Lower leg skin (tissue), 3 donors: ENCODE data around the gene FOXP2.

ENCODE experiments used
- POLR2A ChIP-seq, 2 donors: fragments of 450-650 bp; IDR thresholded peaks; one replicate each; pipeline ENCODE4 v1.6.1; 2016 to 2017; ENCODE audit warnings: antibody characterized with exemption in 2 of 2, mild to moderate bottlenecking in 1 of 2, moderate library complexity in 1 of 2
- TF ChIP-seq, protein P1 (sequence below), 3 donors: fragments of 450-650 bp; IDR thresholded peaks; one replicate each; pipeline ENCODE4 v1.5.1; 2016; ENCODE audit warnings: antibody characterized with exemption in 3 of 3, mild to moderate bottlenecking in 3 of 3, moderate library complexity in 2 of 3

DNA sequence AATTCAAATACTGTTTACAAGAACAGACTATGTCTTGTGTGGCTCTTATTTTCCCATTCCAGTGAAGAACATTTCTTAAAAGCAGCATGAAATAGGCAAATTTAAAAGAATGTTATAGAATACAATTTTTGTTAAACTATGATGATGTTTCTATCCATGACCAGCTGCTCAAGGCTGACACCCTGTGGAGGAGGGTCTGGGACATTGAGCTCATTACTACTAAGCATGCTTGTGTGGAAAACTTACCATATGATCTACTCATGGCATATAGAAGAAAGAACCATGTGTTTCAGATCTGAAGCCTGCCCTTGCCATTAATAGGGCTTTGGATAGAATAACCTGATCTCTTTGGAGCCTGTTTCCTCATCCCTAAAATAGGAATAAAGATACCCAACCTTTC is 125.0 kb downstream of the FOXP2 start:
- TF ChIP-seq, protein P1, sequence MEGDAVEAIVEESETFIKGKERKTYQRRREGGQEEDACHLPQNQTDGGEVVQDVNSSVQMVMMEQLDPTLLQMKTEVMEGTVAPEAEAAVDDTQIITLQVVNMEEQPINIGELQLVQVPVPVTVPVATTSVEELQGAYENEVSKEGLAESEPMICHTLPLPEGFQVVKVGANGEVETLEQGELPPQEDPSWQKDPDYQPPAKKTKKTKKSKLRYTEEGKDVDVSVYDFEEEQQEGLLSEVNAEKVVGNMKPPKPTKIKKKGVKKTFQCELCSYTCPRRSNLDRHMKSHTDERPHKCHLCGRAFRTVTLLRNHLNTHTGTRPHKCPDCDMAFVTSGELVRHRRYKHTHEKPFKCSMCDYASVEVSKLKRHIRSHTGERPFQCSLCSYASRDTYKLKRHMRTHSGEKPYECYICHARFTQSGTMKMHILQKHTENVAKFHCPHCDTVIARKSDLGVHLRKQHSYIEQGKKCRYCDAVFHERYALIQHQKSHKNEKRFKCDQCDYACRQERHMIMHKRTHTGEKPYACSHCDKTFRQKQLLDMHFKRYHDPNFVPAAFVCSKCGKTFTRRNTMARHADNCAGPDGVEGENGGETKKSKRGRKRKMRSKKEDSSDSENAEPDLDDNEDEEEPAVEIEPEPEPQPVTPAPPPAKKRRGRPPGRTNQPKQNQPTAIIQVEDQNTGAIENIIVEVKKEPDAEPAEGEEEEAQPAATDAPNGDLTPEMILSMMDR (IDR thresholded peaks at IDR 0.05) = no peak
- TF ChIP-seq POLR2A (IDR thresholded peaks at IDR 0.05) = no peak
